ENCODE results near the gene SUPT5H.

GRCh38 chr19:39434123-39435076 is 11.0 kb upstream of the SUPT5H start:
- TF ChIP-seq CTCF (IDR thresholded peaks at IDR 0.05) (no peak), POLR2A (IDR thresholded peaks at IDR 0.05) (no peak)
